ENCODE measurements around the gene PCDH1.

DNA sequence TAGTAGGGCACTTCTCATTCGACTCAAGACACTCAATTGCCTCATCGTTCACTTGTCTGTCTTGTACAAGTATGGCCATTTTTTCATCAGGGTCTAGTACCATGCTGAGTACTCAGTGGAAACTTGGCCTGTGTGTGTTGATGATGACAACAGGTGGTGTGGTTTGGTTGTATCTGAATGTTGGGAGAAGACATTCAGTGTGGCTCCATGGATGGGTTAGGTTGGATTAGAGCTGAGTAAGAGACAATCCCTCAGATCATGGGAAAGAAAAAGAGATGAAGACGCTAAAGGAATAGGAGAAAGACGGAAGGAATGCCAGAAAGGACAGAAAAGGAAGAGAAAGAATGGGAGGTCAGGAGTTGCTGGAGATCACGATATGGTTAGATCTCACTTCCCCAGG lies 17.0 kb downstream of the PCDH1 start:
- TF ChIP-seq, protein P1, sequence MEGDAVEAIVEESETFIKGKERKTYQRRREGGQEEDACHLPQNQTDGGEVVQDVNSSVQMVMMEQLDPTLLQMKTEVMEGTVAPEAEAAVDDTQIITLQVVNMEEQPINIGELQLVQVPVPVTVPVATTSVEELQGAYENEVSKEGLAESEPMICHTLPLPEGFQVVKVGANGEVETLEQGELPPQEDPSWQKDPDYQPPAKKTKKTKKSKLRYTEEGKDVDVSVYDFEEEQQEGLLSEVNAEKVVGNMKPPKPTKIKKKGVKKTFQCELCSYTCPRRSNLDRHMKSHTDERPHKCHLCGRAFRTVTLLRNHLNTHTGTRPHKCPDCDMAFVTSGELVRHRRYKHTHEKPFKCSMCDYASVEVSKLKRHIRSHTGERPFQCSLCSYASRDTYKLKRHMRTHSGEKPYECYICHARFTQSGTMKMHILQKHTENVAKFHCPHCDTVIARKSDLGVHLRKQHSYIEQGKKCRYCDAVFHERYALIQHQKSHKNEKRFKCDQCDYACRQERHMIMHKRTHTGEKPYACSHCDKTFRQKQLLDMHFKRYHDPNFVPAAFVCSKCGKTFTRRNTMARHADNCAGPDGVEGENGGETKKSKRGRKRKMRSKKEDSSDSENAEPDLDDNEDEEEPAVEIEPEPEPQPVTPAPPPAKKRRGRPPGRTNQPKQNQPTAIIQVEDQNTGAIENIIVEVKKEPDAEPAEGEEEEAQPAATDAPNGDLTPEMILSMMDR (IDR thresholded peaks at IDR 0.05) = no peak
- TF ChIP-seq POLR2AphosphoS5 (IDR thresholded peaks at IDR 0.05) = no peak

Measured in gastroesophageal sphincter (tissue), 3 donors.